Mucosa of descending colon (tissue), 3 donors: ENCODE measurements around the gene MBD5. TPM values are rescaled to one million over a fixed set of nuclear protein-coding genes. Genes with fewer than 3 reads are reported as not detected.

Source experiments
- ATAC-seq: fragments of 200-7000 bp; cut with Tn5 transposase; one replicate; pipeline ENCODE4 v1.9.1; 2020; ENCODE audit warnings: mild to moderate bottlenecking, moderate library complexity
- DNase-seq, 3 donors: peaks; one replicate each; pipeline ENCODE4 v3.0.0-alpha.2; 2020
- H3K36me3 ChIP-seq: fragments of 200-600 bp; one replicate; pipeline ENCODE4 v1.8.0; 2021; ENCODE audit warnings: low read depth, mild to moderate bottlenecking
- H3K4me1 ChIP-seq: fragments of 200-600 bp; one replicate; pipeline ENCODE4 v1.8.0; 2021; ENCODE audit warnings: low read depth, mild to moderate bottlenecking
- H3K4me3 ChIP-seq: fragments of 200-600 bp; one replicate; pipeline ENCODE4 v1.8.0; 2021; ENCODE audit warnings: mild to moderate bottlenecking
- H3K9me3 ChIP-seq: fragments of 200-600 bp; one replicate; pipeline ENCODE4 v1.8.0; 2021; ENCODE audit warnings: mild to moderate bottlenecking
- intact Hi-C, 2 donors: fragments of 100-400 bp; cut with DNase I in 1 of 2; cut with micrococcal nuclease in 1 of 2; formaldehyde crosslinking; loops; one replicate each; pipeline versions ENCODE4 v1.11.0 to v1.11.1; 2022; cut with DNase I, micrococcal nuclease
- total RNA-seq, 3 donors: library from RNA; stranded (reverse); fragmentation: NEBNext Ultra II Directional in 2 of 3; extraction: Animal tissue kit (Norgen Biotek cat#: 25700) in 2 of 3; gene quantifications; one replicate each; pipeline versions ENCODE4 v1.2.1 to v1.2.4, GENCODE V29; 2021 to 2023
- TF ChIP-seq, protein P1 (sequence below): fragments of 200-600 bp; IDR thresholded peaks from one replicate; pipeline ENCODE4 v1.8.0; 2022; ENCODE audit warnings: antibody characterized with exemption, mild to moderate bottlenecking
- donor health status: DM: no; HTN: no; CAD: no; lungs with moderate emphysema.
- donor health status: DM: no; HTN: no; CAD: no.
- donor health status: DM: no; HTN: yes; CAD: no.

MBD5 gene
- total RNA-seq, 3 donors from 2014 or later, result 31.8 to 69.8 (median 43.8) TPM

DNA sequence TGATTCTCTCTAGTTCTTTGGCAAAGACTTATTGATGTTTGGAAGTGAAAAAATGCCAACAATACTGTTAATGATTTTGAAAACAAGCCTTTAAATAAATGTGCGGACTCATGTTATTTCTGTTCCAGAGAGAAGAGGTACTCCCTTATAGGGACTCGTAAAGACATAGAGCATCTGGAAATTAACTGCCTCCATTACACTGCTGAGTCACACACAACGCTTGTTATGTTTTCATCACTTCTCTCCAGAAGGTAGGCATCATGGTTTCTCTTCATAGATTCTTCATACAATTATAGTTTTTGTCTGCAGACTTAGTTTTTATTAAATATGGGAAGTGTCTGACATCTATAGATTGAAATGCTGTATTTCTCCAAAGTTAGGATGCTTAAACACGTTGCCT, 321.2 kb downstream of the MBD5 start:
- TF ChIP-seq, protein P1, sequence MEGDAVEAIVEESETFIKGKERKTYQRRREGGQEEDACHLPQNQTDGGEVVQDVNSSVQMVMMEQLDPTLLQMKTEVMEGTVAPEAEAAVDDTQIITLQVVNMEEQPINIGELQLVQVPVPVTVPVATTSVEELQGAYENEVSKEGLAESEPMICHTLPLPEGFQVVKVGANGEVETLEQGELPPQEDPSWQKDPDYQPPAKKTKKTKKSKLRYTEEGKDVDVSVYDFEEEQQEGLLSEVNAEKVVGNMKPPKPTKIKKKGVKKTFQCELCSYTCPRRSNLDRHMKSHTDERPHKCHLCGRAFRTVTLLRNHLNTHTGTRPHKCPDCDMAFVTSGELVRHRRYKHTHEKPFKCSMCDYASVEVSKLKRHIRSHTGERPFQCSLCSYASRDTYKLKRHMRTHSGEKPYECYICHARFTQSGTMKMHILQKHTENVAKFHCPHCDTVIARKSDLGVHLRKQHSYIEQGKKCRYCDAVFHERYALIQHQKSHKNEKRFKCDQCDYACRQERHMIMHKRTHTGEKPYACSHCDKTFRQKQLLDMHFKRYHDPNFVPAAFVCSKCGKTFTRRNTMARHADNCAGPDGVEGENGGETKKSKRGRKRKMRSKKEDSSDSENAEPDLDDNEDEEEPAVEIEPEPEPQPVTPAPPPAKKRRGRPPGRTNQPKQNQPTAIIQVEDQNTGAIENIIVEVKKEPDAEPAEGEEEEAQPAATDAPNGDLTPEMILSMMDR, result no peak
- DNase-seq, result no peak
- no peak for ATAC-seq
- no peak overlapping the region for H3K4me3 ChIP-seq
- no peaks in the 10 kb centered on the region for H3K36me3 ChIP-seq
- H3K4me1 ChIP-seq, result no peaks in the 10 kb centered on the region
- intact Hi-C loops, result no loop called here
- H3K9me3 ChIP-seq, result no peaks in the 10 kb centered on the region

GRCh38 chr2:148350199-148350598, 329.3 kb downstream of the MBD5 start:
- ATAC-seq (no peak), DNase-seq (no peak)
- no peaks in the 10 kb centered on the region for H3K36me3 ChIP-seq
- intact Hi-C loops, result no loop called here
- H3K9me3 ChIP-seq, result peaks cover 5% of the 10 kb centered on the region
- H3K4me3 ChIP-seq, result no peak overlapping the region
- TF ChIP-seq, protein P1, result no peak
- H3K4me1 ChIP-seq, result no peaks in the 10 kb centered on the region

- TF ChIP-seq, protein P1, result no peak
- Histone ChIP-seq H3K9me3 (peaks cover 13% of the 10 kb centered on the region), H3K4me3 (no peak overlapping the region), H3K36me3 (no peaks in the 10 kb centered on the region), H3K4me1 (no peaks in the 10 kb centered on the region)
- intact Hi-C loops, result no loop called here
- DNase-seq (no peak), ATAC-seq (no peak)
Observed at GRCh38 chr2:148351437-148352143, 330.7 kb downstream of the MBD5 start.

DNA sequence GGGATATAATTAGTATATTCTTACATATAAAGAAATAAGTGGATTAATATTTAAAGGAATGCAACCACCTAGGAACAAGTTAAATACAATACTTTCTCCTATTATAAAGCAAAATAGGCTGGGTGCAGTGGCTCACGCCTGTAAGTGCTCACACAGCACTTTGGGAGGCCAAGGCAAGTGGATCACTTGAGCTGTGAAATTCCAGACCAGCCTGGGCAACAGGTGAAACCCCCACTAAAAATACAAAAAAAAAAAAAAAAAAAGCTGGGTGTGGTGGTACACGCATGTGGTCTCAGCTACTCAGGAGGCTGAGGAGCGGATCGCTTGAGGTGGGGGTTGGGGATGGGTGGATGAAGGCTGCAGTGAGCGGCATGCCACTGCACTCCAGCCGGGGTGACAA, 337.5 kb downstream of the MBD5 start:
- intact Hi-C loops, result no loop called here

GRCh38 chr2:148360662-148361061, 339.8 kb downstream of the MBD5 start:
- ATAC-seq (no peak), DNase-seq (no peak)
- H3K36me3 ChIP-seq, result no peaks in the 10 kb centered on the region
- intact Hi-C loops, result no loop called here
- H3K4me3 ChIP-seq, result no peak overlapping the region
- H3K9me3 ChIP-seq, result peaks cover 5% of the 10 kb centered on the region
- TF ChIP-seq, protein P1, result no peak
- no peaks in the 10 kb centered on the region for H3K4me1 ChIP-seq

More for the DNA sequence above, 337.5 kb downstream of the MBD5 start:
- no peak for DNase-seq
- Histone ChIP-seq H3K4me3 (no peak overlapping the region), H3K36me3 (no peaks in the 10 kb centered on the region), H3K4me1 (no peaks in the 10 kb centered on the region), H3K9me3 (peaks cover 13% of the 10 kb centered on the region)
- ATAC-seq, result no peak
- TF ChIP-seq, protein P1, result no peak
